Activated CD8-positive, alpha-beta memory T cell treated with anti-CD3 and anti-CD28 coated beads, Interleukin-2, amount 50 U/mL, for 48 hours (primary cell): ENCODE results near the gene RTN3.
A peak's percentile ranks its signal among the peaks of the same experiment; 100 is the strongest.
"Not testable (repeated sequence)": the region's sequence is repeated elsewhere in the genome, so short reads cannot be mapped to it uniquely, and the experiment has no call there.

ENCODE experiments used
- DNase-seq: peaks from one replicate; pipeline ENCODE4 v3.0.0-alpha.2; 2020

RTN3 gene

GRCh38 chr11:63769042-63769713, 87.9 kb downstream of the RTN3 start:
- peak; percentile 69 for DNase-seq

DNA sequence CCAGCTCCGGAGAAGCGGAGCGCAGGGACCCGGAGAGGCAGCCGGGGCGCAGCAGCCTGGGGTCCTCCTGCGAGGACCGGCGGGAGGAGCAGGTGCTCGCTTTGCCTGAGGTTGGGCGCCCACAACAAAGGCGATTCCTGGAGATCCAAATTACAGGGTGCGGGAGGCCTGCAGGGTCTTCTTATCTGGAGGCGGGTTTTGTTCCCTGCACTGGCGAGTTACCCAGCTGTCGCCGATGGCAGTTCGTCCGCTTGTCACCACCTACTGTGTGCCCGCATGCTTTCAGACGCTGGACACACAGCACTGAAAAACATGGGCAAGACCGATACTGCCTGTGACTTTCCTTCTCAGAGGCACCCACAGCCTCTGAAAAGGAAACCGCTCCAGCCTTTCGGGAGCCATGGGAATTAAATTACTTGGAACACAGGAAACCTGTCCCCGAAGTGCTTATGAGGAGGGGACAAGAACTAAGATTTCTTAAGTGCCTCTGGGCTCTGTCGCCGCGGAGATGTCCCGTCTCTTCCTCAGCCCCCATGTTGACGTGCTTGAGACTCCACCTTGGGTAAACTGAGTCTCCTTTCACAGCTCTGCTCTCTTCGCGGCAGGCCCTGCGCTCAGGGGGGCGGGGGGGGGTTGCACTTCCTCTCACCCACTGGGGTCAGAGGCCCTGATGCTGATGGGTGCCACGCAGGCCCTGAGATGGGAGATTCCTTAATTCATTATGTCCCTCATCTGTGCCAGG, 88.6 kb downstream of the RTN3 start:
- no peak for DNase-seq

DNA sequence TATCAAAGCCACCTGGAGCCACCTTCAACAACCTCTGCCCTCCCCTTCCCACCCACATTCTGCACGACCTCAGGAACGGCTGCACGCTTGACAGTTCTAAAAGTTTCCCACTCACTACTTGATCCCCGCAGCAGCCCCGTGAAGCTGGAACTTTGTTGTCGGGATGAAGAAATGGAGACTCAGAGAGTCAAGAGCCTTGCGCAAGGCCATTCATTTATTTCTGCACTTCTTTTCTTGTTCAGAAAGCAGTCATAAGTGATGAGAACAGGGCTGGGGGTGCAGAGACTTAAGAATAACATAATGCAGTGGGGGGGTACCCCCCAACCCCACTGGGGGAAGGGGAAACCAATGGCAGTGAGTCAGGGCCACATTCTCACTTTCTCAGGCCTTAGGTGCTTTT, 89.5 kb downstream of the RTN3 start:
- no peak for DNase-seq

DNA sequence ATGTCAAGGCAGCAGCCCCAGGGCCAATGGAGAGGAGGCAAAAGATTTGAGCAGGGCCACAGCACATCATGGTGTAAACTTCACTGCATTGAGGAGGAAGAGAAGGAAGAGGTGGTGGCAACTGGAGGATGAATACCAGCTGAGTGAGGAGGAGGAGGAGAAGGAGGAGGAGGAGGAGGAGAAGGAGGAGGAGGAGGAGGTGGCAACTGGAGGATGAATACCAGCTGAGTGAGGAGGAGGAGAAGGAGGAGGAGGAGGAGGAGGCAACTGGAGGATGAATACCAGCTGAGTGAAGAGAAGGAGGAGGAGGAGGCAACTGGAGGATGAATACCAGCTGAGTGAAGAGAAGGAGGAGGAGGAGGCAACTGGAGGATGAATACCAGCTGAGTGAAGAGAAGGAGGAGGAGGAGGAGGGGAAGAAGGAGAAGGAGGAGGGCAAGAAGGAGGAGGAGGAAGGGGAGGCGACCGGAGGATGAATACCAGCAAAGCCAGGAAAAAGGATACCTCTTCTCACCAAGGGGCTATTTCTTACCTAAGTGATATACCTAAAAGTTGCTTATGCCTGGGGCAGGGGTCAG, 90.5 kb downstream of the RTN3 start:
- DNase-seq = not testable (repeated sequence)

DNA sequence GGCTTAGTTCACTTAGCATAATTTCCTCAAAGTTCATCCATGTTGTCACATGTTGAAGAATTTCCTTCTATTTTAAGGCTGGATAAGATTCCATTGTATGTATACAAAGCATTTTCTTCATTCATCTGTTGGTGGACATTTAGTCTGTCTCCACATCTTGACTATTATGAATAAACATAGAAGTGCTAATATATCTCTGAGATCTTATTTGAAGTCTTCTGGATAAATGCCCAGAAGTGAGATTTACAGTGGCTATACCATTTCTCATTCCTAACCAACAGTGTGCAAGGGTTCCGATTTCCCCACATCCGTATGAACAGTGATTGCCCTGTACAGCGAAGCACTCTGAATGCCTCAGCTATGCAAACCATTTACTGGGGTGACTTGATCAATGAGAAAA, 93.9 kb downstream of the RTN3 start:
- no peak for DNase-seq

GRCh38 chr11:63779039-63779438, 97.7 kb downstream of the RTN3 start:
- DNase-seq = no peak

DNA sequence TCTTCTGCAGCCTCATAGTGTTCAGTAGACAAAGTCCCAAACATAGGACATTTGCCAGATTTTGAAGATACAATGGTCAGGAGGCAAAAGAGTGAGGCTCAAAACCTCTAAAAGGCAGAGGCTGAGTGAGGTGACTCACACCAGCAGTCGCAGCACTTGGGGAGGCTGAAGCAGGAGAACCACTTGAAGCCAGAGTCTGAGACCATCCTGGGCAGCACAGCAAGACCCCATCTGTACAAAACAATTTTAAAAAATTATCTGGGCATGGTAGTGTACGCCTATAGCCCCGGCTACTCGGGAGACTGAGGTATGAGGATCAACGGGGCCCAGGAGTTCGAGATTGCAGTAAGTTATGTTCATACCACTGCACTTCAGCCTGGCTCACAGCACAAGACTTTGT, 101.4 kb downstream of the RTN3 start:
- DNase-seq = no peak

GRCh38 chr11:63783925-63784592, 102.8 kb downstream of the RTN3 start:
- no peak for DNase-seq

DNA sequence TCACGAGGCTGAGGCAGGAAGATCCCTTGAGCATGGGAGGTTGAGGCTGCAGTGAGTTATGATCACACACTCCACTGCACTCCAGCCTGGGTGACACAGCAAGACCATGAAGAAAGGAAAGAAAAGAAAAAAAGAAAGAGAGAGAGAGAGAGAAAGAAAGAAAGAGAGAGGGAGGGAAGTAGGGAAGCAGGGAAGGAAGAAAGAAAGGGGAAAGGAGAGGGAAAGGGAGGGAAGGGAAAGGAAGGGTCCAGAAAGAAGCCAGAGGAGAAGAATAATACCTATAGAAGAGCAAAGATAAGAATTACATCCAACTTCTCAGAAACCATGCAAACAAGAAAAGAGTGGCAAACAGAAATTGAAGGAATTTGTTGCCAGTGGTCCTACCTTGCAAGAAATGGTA, 104.5 kb downstream of the RTN3 start:
- DNase-seq = no peak

DNA sequence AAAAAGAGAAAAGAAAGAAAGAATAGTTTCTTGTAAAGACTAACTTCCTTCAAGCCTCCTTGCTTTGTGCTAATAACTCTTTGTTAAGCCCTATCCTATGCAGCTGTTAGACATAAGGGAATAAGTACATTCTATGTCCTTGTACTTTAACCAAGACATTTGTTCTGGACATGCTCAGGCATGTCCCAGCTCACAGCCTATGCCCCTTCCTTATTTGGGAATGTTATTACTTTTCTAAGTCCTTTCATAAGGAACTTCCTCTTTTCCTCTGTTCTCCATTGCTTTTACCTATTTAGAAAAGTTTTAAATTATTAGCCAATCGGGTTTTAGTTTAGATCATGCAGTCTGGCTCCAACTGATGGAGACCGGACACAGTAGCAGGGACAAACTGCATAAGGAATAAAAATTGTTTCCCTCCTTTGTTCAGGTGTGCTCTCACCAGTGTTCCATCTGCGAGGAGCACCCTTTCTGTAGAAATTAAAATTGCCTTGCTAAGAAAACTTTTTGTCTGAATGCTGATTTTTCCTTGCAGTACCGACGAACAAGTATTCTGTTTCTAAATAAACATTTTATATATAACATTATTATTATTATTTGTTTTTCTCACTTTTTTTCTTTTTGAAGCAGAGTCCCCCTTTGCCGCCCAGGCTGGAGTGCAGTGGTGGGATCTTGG, 110.3 kb downstream of the RTN3 start:
- DNase-seq = no peak

GRCh38 chr11:63793161-63793560, 111.9 kb downstream of the RTN3 start:
- no peak for DNase-seq

DNA sequence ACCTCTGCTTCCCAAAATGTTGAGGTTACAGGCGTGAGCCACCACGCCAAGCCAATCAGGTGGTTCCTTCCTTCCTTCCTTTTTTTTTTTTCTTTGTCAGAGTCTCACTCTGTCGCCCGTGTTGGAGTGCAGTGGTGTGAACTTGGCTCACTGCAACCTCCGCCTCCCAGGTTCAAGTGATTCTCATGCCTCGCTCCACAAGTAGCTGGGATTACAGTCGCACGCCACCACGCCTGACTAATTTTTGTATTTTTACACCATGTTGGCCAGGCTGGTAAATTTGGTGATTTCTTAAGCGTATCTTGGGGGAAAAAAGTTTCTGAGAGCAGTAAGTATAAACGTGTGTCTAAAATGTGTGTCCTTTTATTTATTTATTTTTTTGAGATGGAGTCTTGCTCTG, 113.8 kb downstream of the RTN3 start:
- DNase-seq = no peak

- DNase-seq = no peak
Observed at GRCh38 chr11:63800921-63801320, 119.6 kb downstream of the RTN3 start.

GRCh38 chr11:63802637-63803414, 121.5 kb downstream of the RTN3 start:
- no peak for DNase-seq

DNA sequence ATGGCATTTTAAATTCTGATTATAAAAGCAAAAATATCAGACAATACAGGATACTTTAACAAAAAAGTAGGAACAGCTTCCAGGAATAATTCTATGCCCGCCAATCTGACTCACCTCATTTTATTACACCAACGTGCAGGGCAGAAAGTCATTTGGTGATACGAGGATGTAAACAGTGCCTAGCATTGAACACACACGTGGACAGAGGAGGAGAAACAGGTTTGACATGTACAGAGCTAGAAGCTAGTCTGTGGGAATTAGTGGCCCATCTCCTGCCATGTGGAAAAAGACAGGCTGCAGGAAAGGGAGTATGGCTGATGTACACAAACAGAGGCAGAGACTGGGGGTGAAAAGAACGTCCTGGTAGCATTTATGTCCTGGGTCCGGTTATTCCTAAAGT, 123.0 kb downstream of the RTN3 start:
- DNase-seq = no peak

GRCh38 chr11:63805844-63806415, 124.6 kb downstream of the RTN3 start:
- DNase-seq = no peak
